Omental fat pad (tissue), 4 donors: ENCODE results near the gene FAM83G. TPM values are rescaled to one million over a fixed set of nuclear protein-coding genes. Genes with fewer than 3 reads are reported as not detected.

Experiments used
- ATAC-seq: fragments of 150-250 bp; one replicate; pipeline ENCODE4 v1.9.1; 2016; ENCODE audit warnings: mild to moderate bottlenecking, moderate library complexity; ENCODE audit not compliant: low FRiP score
- DNase-seq: peaks from one replicate; pipeline ENCODE4 v3.0.0-alpha.2; 2019; ENCODE audit warnings: low spot score
- CTCF ChIP-seq, 3 donors: fragments of 450-650 bp; IDR thresholded peaks; one replicate each; pipeline ENCODE4 v1.5.1; 2016 to 2017; ENCODE audit warnings: antibody characterized with exemption in 3 of 3, mild to moderate bottlenecking in 3 of 3, moderate library complexity in 2 of 3
- total RNA-seq, 4 donors: library from RNA; depleted of rRNA; stranded (reverse); fragments of >200 nt; gene quantifications; one replicate each; pipeline ENCODE4 v1.1.0, GENCODE V29; 2016

Gene FAM83G
- total RNA-seq, 4 donors from 2014 or later, result 0.95 to 19.9 (median 14.3) TPM

- ATAC-seq, result no peak
- DNase-seq, result no peak
- TF ChIP-seq CTCF (IDR thresholded peaks at IDR 0.05), result no peak
Measured at GRCh38 chr17:18950346-18950745, 54.2 kb downstream of the FAM83G start.

- ATAC-seq, result no peak
- DNase-seq, result no peak
- TF ChIP-seq CTCF (IDR thresholded peaks at IDR 0.05), result no peak
Measured at GRCh38 chr17:18949566-18949965, 55.0 kb downstream of the FAM83G start.

- ATAC-seq, result no peak
- no peak for DNase-seq
- no peak for TF ChIP-seq CTCF (IDR thresholded peaks at IDR 0.05)
Measured at GRCh38 chr17:18948476-18949006, 56.0 kb downstream of the FAM83G start.

GRCh38 chr17:18947866-18948265, 56.7 kb downstream of the FAM83G start:
- ATAC-seq, result no peak
- no peak for TF ChIP-seq CTCF (IDR thresholded peaks at IDR 0.05)
- DNase-seq, result no peak

GRCh38 chr17:18946536-18946935, 58.0 kb downstream of the FAM83G start:
- TF ChIP-seq CTCF (IDR thresholded peaks at IDR 0.05), result no peak
- DNase-seq (no peak), ATAC-seq (no peak)

GRCh38 chr17:18944646-18945045, 59.9 kb downstream of the FAM83G start:
- DNase-seq (no peak), ATAC-seq (no peak)
- no peak for TF ChIP-seq CTCF (IDR thresholded peaks at IDR 0.05)

GRCh38 chr17:18938692-18939023, 65.9 kb downstream of the FAM83G start:
- DNase-seq (no peak), ATAC-seq (no peak)
- no peak for TF ChIP-seq CTCF (IDR thresholded peaks at IDR 0.05)
